LNCaP clone FGC (cell line): Measurements from ENCODE around the gene MTPN.

ENCODE experiments used
- DNase-seq: peaks from one replicate; pipeline ENCODE4 v3.0.0-alpha.2; 2011; ENCODE audit warnings: low read depth
- H3K4me3 ChIP-seq: 2 replicates; pipeline ENCODE4 v1.5.1; 2011; ENCODE audit warnings: mild to moderate bottlenecking, low read depth, low read length, control low read depth
- CTCF ChIP-seq: IDR thresholded peaks from 2 replicates; pipeline ENCODE4 v1.5.1; 2012; ENCODE audit warnings: mild to moderate bottlenecking; ENCODE audit not compliant: control insufficient read depth, insufficient read depth; ENCODE audit errors: extremely low read depth

MTPN gene

GRCh38 chr7:135929249-135929648, 47.9 kb downstream of the MTPN start:
- DNase-seq = no peak
- no peak for TF ChIP-seq CTCF
- no peak overlapping the region for H3K4me3 ChIP-seq

DNA sequence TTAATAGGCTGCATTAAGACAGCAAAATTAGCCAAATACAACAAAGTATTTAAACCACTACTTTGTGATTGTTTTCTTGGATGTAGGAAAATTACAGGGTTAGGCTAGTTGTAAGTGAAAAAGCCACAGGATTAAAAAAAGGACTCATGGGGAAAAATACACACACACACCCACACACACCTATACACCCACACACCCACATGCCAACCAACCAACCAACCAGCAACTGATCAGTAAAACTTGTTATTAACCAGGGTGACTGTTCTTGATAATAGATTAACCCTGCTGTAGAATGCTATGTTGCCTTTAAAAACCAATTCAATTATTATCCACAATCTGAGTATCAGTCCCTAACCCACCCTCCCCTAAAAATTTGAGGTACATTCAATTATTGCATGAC, 49.0 kb downstream of the MTPN start:
- no peak overlapping the region for H3K4me3 ChIP-seq
- no peak for DNase-seq
- no peak for TF ChIP-seq CTCF

DNA sequence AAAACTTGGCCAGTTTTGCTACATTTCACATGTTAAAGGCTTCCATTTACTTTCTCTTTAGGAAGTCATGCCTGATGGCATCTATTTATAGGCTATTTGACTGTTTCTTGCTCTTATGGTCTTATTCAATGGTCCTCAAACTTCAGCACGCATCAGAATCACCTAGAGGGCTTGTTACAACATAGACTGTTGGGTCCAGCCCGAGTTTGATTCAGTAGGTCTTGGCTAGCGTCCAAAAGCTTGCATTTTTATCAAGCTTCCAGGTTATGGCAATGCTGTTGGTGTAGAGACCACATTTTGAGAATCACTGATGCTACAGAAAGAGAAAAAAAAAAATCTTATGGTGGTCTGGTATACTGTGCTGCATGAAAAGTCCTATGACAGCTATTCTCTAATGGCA, 51.9 kb downstream of the MTPN start:
- DNase-seq = no peak
- no peak overlapping the region for H3K4me3 ChIP-seq
- TF ChIP-seq CTCF = no peak

DNA sequence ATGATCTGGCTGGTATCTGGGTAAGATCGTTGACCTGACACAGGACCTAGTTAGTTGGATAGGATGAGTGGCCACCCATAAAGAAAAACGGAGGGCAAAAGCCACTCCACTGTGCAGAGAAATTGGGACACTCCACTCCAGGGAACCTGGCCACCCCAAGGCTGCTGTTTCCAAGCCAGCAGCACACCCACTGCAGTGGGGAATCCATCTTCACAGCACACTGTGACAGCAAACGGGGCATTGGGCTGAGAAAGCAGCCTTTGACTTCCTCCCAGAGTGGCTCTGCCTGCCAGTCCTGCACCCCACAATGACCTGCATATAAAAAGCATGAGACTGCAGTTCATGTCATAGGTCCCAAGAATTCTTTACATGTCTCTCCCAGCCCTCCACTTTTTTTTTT, 52.9 kb downstream of the MTPN start:
- TF ChIP-seq CTCF = no peak
- no peak for DNase-seq

GRCh38 chr7:135922263-135922662, 54.9 kb downstream of the MTPN start:
- no peak overlapping the region for H3K4me3 ChIP-seq
- TF ChIP-seq CTCF = no peak
- DNase-seq = no peak

More for the DNA sequence above, 52.9 kb downstream of the MTPN start:
- H3K4me3 ChIP-seq = no peak overlapping the region

- no peak for TF ChIP-seq CTCF
- no peak overlapping the region for H3K4me3 ChIP-seq
- no peak for DNase-seq
Measured at GRCh38 chr7:135920478-135920877, 56.7 kb downstream of the MTPN start.

DNA sequence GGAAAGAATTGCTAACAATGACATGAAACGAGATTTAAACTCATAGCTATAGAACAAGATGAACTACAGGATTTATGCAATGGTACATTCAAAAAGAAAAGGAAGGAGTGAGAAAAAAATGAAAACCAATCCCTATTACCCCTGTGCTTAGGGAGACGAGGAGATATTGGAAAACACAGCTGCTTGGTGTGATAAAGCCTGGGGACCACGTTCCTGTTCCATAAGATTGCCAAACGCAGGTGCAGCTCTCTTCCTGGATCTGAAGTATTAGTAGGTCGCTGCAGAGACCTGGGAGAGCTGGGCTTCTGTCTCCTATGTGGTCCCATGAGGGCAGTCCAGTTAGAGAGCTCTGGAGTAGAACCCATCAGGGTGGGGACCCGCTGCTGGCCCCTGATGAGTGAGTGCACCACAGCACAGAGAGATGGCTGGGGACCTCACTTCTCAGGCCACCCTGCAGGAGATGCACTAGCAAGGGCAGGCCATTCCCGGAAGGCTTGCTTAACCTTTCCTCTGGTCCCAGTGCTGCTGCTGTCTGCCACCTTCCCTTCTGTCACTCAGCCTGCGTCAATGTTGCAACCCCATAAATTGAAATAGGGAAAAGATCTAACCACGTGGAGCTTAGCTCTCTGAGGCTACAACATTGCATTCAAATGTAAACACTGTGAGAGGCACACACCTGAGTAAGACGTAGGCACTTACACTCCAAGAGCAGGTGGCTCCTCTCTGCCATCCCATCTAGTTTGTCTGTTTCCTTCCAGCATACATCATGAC, 57.9 kb downstream of the MTPN start:
- no peak for DNase-seq
- TF ChIP-seq CTCF = no peak
- no peak overlapping the region for H3K4me3 ChIP-seq
